ENCODE data around the gene OR51B4. TPM values are rescaled to one million over a fixed set of nuclear protein-coding genes. Genes with fewer than 3 reads are reported as not detected.

The OR51B4 gene
- polyA plus RNA-seq, 1 donor (not counting 4 experiments of a cell fraction or from before 2014, with no cell fraction given): not detected

DNA sequence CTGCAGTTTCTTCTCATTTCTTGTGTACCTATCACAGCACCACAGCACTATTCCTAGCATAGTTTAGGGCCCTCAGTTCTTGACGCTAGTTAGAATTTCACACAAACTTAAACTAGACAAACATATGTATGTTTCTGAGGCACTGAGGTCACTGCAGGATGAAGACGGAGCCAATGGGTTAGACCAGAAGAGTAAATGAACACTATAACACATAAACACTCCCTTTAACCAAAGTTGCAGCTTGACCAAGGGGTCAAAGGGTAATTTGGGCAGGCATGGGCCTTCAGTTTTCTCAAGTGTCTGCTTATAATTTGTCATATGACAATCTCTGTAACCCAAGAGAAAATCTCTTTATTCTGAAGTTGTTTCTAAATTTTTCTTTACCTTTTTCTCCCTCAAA, 19.1 kb downstream of the OR51B4 start:
- FAIRE-seq: no peak
- no peak overlapping the region for H3K9ac ChIP-seq (ENCODE audit: control insufficient read depth, extremely low read depth, insufficient read depth, low read length)
- no peak overlapping the region for H2AFZ ChIP-seq (ENCODE audit: control insufficient read depth, low read length)
- no peaks in the 10 kb centered on the region for H3K9me3 ChIP-seq (ENCODE audit: control insufficient read depth, low read depth, low read length)
- H3K27me3 ChIP-seq (ENCODE audit: control insufficient read depth, extremely low read depth, insufficient read depth, low read length): no peaks in the 10 kb centered on the region
- H3K4me1 ChIP-seq (ENCODE audit: control insufficient read depth, extremely low read depth, insufficient read depth, low read length): peaks cover 24% of the 10 kb centered on the region
- peaks cover 2% of the 10 kb centered on the region for H3K9me1 ChIP-seq (ENCODE audit: control insufficient read depth, extremely low read depth, insufficient read depth, low read length)
- no peak overlapping the region for H3K4me3 ChIP-seq (ENCODE audit: control insufficient read depth in 2 of 3, extremely low read depth in 1 of 3, insufficient read depth in 2 of 3, low read depth in 1 of 3, low read length in 3 of 3)
- dilution Hi-C loops (cut with MboI; ENCODE audit: extremely low pct_ligation_motif_present, low sequenced_read_pairs): no loop called here
- DNase-seq (ENCODE audit: low read depth, low spot score): no peak
- no peaks in the 10 kb centered on the region for H3K36me3 ChIP-seq (ENCODE audit: control insufficient read depth in 2 of 2, extremely low read depth in 1 of 2, insufficient read depth in 2 of 2, low read length in 2 of 2)
- H3K4me2 ChIP-seq (ENCODE audit: control insufficient read depth, extremely low read depth, insufficient read depth, low read depth, low read length): no peak overlapping the region
- TF ChIP-seq, protein P1, sequence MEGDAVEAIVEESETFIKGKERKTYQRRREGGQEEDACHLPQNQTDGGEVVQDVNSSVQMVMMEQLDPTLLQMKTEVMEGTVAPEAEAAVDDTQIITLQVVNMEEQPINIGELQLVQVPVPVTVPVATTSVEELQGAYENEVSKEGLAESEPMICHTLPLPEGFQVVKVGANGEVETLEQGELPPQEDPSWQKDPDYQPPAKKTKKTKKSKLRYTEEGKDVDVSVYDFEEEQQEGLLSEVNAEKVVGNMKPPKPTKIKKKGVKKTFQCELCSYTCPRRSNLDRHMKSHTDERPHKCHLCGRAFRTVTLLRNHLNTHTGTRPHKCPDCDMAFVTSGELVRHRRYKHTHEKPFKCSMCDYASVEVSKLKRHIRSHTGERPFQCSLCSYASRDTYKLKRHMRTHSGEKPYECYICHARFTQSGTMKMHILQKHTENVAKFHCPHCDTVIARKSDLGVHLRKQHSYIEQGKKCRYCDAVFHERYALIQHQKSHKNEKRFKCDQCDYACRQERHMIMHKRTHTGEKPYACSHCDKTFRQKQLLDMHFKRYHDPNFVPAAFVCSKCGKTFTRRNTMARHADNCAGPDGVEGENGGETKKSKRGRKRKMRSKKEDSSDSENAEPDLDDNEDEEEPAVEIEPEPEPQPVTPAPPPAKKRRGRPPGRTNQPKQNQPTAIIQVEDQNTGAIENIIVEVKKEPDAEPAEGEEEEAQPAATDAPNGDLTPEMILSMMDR (optimal IDR thresholded peaks at IDR 0.05 in 1 of 3, IDR thresholded peaks at IDR 0.05 in 1 of 3, conservative IDR thresholded peaks at IDR 0.05 in 1 of 3; ENCODE audit: extremely low read depth in 1 of 3, insufficient read depth in 2 of 3, low read length in 3 of 3): no peak
- TF ChIP-seq EZH2 (IDR thresholded peaks at IDR 0.05; ENCODE audit: low read length): no peak
- no peaks in the 10 kb centered on the region for H4K20me1 ChIP-seq (ENCODE audit: control insufficient read depth, extremely low read depth, insufficient read depth, low read length)
- no peaks in the 10 kb centered on the region for H3K79me2 ChIP-seq (ENCODE audit: control insufficient read depth, insufficient read depth, low read length)
- no peak overlapping the region for H3K27ac ChIP-seq (ENCODE audit: control insufficient read depth, insufficient read depth, low read length)

GRCh38 chr11:5281596-5281995, 20.1 kb downstream of the OR51B4 start:
- FAIRE-seq (no peak), DNase-seq (ENCODE audit: low read depth, low spot score) (no peak)
- Histone ChIP-seq H3K79me2 (ENCODE audit: control insufficient read depth, insufficient read depth, low read length) (no peaks in the 10 kb centered on the region), H2AFZ (ENCODE audit: control insufficient read depth, low read length) (no peak overlapping the region), H3K9me1 (ENCODE audit: control insufficient read depth, extremely low read depth, insufficient read depth, low read length) (peaks cover 2% of the 10 kb centered on the region), H3K27ac (ENCODE audit: control insufficient read depth, insufficient read depth, low read length) (no peak overlapping the region), H3K9ac (ENCODE audit: control insufficient read depth, extremely low read depth, insufficient read depth, low read length) (no peak overlapping the region), H3K4me3 (ENCODE audit: control insufficient read depth in 2 of 3, extremely low read depth in 1 of 3, insufficient read depth in 2 of 3, low read depth in 1 of 3, low read length in 3 of 3) (no peak overlapping the region), H3K4me2 (ENCODE audit: control insufficient read depth, extremely low read depth, insufficient read depth, low read depth, low read length) (no peak overlapping the region), H4K20me1 (ENCODE audit: control insufficient read depth, extremely low read depth, insufficient read depth, low read length) (no peaks in the 10 kb centered on the region), H3K9me3 (ENCODE audit: control insufficient read depth, low read depth, low read length) (no peaks in the 10 kb centered on the region), H3K4me1 (ENCODE audit: control insufficient read depth, extremely low read depth, insufficient read depth, low read length) (peaks cover 24% of the 10 kb centered on the region), H3K27me3 (ENCODE audit: control insufficient read depth, extremely low read depth, insufficient read depth, low read length) (no peaks in the 10 kb centered on the region), H3K36me3 (ENCODE audit: control insufficient read depth in 2 of 2, extremely low read depth in 1 of 2, insufficient read depth in 2 of 2, low read length in 2 of 2) (no peaks in the 10 kb centered on the region)
- TF ChIP-seq EZH2 (IDR thresholded peaks at IDR 0.05; ENCODE audit: low read length): no peak
- TF ChIP-seq, protein P1 (optimal IDR thresholded peaks at IDR 0.05 in 1 of 3, IDR thresholded peaks at IDR 0.05 in 1 of 3, conservative IDR thresholded peaks at IDR 0.05 in 1 of 3; ENCODE audit: extremely low read depth in 1 of 3, insufficient read depth in 2 of 3, low read length in 3 of 3): no peak
- dilution Hi-C loops (cut with MboI; ENCODE audit: extremely low pct_ligation_motif_present, low sequenced_read_pairs): no loop called here
